HepG2 (cell line): ENCODE measurements around the gene TIAM2. TPM values are rescaled to one million over a fixed set of nuclear protein-coding genes. Genes with fewer than 3 reads are reported as not detected.
A peak's percentile ranks its signal among the peaks of the same experiment; 100 is the strongest.

Experiments used
- ATF1 ChIP-seq: IDR thresholded peaks from 2 replicates; pipeline ENCODE4 v1.6.1; 2016; ENCODE audit warnings: mild to moderate bottlenecking, control low read depth
- ATF7-NPFF ChIP-seq: sonication (generic); formaldehyde crosslinking; IDR thresholded peaks from 2 replicates; pipeline ENCODE4 v1.8.1; 2023; ENCODE audit warnings: mild to moderate bottlenecking, low read depth, missing genetic modification reagents, moderate library complexity
- EZH2 ChIP-seq: conservative IDR thresholded peaks from 2 replicates; pipeline ENCODE4 v1.6.1; 2012; ENCODE audit warnings: mild to moderate bottlenecking, low read depth, low read length, moderate library complexity
- KDM1A ChIP-seq: IDR thresholded peaks from 2 replicates; pipeline ENCODE4 v1.6.1; 2016; ENCODE audit warnings: missing compliant biosample characterization
- NCOR1 ChIP-seq: fragments of 200-600 bp; sonication (generic); IDR thresholded peaks from 2 replicates; pipeline ENCODE4 v1.7.0; 2017; ENCODE audit warnings: antibody characterized with exemption, low read length, borderline replicate concordance
- PLRG1 ChIP-seq: fragments of 450-650 bp; conservative IDR thresholded peaks from 2 replicates; pipeline ENCODE4 v1.6.1; 2016
- POGZ ChIP-seq: sonication (generic); formaldehyde crosslinking; IDR thresholded peaks from 2 replicates; pipeline ENCODE4 v1.4.0; 2020; ENCODE audit warnings: mild to moderate bottlenecking, missing genetic modification reagents
- RFXANK ChIP-seq: IDR thresholded peaks from 2 replicates; pipeline ENCODE4 v1.6.1; 2016
- SALL1 ChIP-seq: sonication (generic); formaldehyde crosslinking; IDR thresholded peaks from 2 replicates; pipeline ENCODE4 v1.8.0; 2022; ENCODE audit warnings: mild to moderate bottlenecking, missing genetic modification reagents
- ZFX ChIP-seq: sonication (generic); formaldehyde crosslinking; IDR thresholded peaks from 2 replicates; pipeline ENCODE4 v1.4.0; 2020; ENCODE audit warnings: mild to moderate bottlenecking, low read depth, missing genetic modification reagents, moderate library complexity
- ZNF329 ChIP-seq: sonication (generic); formaldehyde crosslinking; IDR thresholded peaks from 2 replicates; pipeline ENCODE4 v1.9.0; 2021; ENCODE audit warnings: low read depth, mild to moderate bottlenecking, missing genetic modification reagents
- ZNF337 ChIP-seq: sonication (generic); formaldehyde crosslinking; IDR thresholded peaks from 2 replicates; pipeline ENCODE4 v1.5.1; 2020; ENCODE audit warnings: missing genetic modification reagents, low read depth, mild to moderate bottlenecking, borderline replicate concordance
- ZNF501 ChIP-seq: sonication (generic); formaldehyde crosslinking; IDR thresholded peaks from 2 replicates; pipeline ENCODE4 v1.5.1; 2020; ENCODE audit warnings: mild to moderate bottlenecking, moderate library complexity, missing genetic modification reagents
- ZNF768 ChIP-seq: sonication (generic); formaldehyde crosslinking; IDR thresholded peaks from 2 replicates; pipeline ENCODE4 v1.4.0; 2020; ENCODE audit warnings: missing genetic modification reagents
- ZNF792 ChIP-seq: IDR thresholded peaks from 2 replicates; pipeline ENCODE4 v1.6.1; 2016
- polyA plus RNA-seq, 8 experiments: library from polyadenylated mRNA; depleted of rRNA in 3 of 8; stranded (reverse) in 7 of 8; unstranded in 1 of 8; fragments of >200 nt; fragmentation: Illumina TruSeq in 4 of 8; extraction: Trizol in 4 of 8; gene quantifications; 2 replicates each; pipeline versions ENCODE4 v1.2.1 to v1.2.3, GENCODE V29; 2011 to 2016; ENCODE audit warnings: low read depth in 4 of 8, missing spikeins in 1 of 8, mixed read lengths in 1 of 8; ENCODE audit not compliant: insufficient read depth in 1 of 8
- total RNA-seq, 5 experiments: library from RNA; depleted of rRNA; stranded (reverse); fragments of >200 nt; fragmentation: Illumina TruSeq; extraction: Trizol; gene quantifications; 2 replicates each; pipeline ENCODE4 v1.2.3, GENCODE V29; 2016; ENCODE audit warnings: low read depth in 1 of 5
- TF ChIP-seq, protein P1 (sequence below): sonication (generic); formaldehyde crosslinking; IDR thresholded peaks from 2 replicates; pipeline ENCODE4 v1.4.0; 2020; ENCODE audit warnings: mild to moderate bottlenecking, missing genetic modification reagents
- TF ChIP-seq, protein P2 (sequence below): IDR thresholded peaks from 2 replicates; pipeline ENCODE4 v1.6.1; 2016; ENCODE audit warnings: low read depth
- TF ChIP-seq, protein P3 (sequence below): sonication (generic); formaldehyde crosslinking; IDR thresholded peaks from 2 replicates; pipeline ENCODE4 v1.5.1; 2020; ENCODE audit warnings: mild to moderate bottlenecking, missing genetic modification reagents, moderate library complexity
- TF ChIP-seq, protein P4 (sequence below), 2 experiments: IDR thresholded peaks; 2 replicates each; pipeline ENCODE4 v1.6.1; 2011 to 2012; ENCODE audit warnings: low read length in 2 of 2, borderline replicate concordance in 1 of 2, low read depth in 1 of 2, mild to moderate bottlenecking in 1 of 2, moderate library complexity in 1 of 2

Gene TIAM2
- total and polyA plus RNA-seq, 2 of the 13 experiments (the other 11 are each of a cell fraction or from before 2014, with no cell fraction given), result 4.1 to 4.5 TPM

DNA sequence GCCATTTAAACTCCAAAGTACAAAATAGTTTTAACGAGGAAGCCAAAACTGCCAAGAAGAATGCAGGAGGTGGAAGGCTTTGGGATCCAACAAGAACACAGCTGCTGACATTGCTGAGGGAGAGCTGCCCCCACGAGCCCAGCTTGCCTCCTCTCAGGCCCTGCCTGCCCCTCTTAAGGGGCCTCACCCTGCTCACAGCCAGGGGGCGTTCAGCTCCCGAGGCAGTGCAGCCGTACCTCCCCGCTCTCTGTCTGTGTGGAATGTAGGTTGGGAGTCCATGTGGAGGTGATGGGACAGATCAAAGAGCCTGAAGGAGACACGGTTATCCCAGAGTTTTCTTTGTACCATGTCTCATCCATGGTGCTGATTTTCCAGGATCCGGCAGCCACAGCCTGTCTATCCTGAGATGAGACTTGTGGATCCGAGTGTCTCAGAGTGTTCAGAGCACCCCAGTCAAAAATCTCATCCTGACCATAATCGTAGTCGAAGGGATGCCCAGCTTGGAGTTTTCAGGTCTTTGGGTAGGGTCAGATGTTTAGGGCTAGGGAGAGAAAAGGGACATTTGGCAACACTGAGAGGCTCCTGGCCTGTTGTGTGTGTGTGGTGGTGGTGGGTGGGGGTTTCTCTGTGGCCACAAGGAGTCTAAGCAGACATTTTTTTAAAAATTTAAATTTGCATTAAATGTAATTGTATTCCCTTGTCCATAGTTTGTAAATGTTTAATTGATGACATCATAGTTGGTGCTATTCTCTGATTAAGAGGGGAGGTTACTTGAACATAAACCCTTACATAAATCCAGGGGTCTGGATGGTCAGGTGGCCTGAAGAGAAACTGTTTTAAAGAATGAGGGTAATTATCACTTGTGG, 157.3 kb downstream of the TIAM2 start (continued):
- TF ChIP-seq EZH2 (no peak), KDM1A (CRISPR knock-in tag) (no peak), ZNF768 (CRISPR knock-in tag) (peak; percentile 47; the same call in 1 of the 2 replicates), ZNF337 (no peak), ZNF792 (no peak), ZNF329 (CRISPR knock-in tag) (no peak), ZFX (peak; percentile 35), NCOR1 (no peak), PLRG1 (no peak), ATF1 (CRISPR knock-in tag) (no peak), SALL1 (peak; percentile 53; the same call in 1 of the 2 replicates), ATF7-NPFF (CRISPR knock-in tag) (no peak), RFXANK (CRISPR knock-in tag) (no peak), ZNF501 (CRISPR knock-in tag) (no peak), POGZ (CRISPR knock-in tag) (peak; percentile 29; the same call in 1 of the 2 replicates)
- TF ChIP-seq, protein P1, sequence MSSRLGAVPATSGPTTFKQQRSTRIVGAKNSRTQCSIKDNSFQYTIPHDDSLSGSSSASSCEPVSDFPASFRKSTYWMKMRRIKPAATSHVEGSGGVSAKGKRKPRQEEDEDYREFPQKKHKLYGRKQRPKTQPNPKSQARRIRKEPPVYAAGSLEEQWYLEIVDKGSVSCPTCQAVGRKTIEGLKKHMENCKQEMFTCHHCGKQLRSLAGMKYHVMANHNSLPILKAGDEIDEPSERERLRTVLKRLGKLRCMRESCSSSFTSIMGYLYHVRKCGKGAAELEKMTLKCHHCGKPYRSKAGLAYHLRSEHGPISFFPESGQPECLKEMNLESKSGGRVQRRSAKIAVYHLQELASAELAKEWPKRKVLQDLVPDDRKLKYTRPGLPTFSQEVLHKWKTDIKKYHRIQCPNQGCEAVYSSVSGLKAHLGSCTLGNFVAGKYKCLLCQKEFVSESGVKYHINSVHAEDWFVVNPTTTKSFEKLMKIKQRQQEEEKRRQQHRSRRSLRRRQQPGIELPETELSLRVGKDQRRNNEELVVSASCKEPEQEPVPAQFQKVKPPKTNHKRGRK (CRISPR knock-in tag), result no peak
- TF ChIP-seq, protein P2, sequence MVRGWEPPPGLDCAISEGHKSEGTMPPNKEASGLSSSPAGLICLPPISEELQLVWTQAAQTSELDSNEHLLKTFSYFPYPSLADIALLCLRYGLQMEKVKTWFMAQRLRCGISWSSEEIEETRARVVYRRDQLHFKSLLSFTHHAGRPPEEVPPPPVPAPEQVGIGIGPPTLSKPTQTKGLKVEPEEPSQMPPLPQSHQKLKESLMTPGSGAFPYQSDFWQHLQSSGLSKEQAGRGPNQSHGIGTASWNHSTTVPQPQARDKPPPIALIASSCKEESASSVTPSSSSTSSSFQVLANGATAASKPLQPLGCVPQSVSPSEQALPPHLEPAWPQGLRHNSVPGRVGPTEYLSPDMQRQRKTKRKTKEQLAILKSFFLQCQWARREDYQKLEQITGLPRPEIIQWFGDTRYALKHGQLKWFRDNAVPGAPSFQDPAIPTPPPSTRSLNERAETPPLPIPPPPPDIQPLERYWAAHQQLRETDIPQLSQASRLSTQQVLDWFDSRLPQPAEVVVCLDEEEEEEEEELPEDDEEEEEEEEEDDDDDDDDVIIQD (CRISPR knock-in tag), result 0 out of 2 replicates have a peak, but pooled peaks have one; percentile 22
- TF ChIP-seq, protein P3, sequence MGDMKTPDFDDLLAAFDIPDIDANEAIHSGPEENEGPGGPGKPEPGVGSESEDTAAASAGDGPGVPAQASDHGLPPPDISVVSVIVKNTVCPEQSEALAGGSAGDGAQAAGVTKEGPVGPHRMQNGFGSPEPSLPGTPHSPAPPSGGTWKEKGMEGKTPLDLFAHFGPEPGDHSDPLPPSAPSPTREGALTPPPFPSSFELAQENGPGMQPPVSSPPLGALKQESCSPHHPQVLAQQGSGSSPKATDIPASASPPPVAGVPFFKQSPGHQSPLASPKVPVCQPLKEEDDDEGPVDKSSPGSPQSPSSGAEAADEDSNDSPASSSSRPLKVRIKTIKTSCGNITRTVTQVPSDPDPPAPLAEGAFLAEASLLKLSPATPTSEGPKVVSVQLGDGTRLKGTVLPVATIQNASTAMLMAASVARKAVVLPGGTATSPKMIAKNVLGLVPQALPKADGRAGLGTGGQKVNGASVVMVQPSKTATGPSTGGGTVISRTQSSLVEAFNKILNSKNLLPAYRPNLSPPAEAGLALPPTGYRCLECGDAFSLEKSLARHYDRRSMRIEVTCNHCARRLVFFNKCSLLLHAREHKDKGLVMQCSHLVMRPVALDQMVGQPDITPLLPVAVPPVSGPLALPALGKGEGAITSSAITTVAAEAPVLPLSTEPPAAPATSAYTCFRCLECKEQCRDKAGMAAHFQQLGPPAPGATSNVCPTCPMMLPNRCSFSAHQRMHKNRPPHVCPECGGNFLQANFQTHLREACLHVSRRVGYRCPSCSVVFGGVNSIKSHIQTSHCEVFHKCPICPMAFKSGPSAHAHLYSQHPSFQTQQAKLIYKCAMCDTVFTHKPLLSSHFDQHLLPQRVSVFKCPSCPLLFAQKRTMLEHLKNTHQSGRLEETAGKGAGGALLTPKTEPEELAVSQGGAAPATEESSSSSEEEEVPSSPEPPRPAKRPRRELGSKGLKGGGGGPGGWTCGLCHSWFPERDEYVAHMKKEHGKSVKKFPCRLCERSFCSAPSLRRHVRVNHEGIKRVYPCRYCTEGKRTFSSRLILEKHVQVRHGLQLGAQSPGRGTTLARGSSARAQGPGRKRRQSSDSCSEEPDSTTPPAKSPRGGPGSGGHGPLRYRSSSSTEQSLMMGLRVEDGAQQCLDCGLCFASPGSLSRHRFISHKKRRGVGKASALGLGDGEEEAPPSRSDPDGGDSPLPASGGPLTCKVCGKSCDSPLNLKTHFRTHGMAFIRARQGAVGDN, result peak; percentile 46
- TF ChIP-seq, protein P4, sequence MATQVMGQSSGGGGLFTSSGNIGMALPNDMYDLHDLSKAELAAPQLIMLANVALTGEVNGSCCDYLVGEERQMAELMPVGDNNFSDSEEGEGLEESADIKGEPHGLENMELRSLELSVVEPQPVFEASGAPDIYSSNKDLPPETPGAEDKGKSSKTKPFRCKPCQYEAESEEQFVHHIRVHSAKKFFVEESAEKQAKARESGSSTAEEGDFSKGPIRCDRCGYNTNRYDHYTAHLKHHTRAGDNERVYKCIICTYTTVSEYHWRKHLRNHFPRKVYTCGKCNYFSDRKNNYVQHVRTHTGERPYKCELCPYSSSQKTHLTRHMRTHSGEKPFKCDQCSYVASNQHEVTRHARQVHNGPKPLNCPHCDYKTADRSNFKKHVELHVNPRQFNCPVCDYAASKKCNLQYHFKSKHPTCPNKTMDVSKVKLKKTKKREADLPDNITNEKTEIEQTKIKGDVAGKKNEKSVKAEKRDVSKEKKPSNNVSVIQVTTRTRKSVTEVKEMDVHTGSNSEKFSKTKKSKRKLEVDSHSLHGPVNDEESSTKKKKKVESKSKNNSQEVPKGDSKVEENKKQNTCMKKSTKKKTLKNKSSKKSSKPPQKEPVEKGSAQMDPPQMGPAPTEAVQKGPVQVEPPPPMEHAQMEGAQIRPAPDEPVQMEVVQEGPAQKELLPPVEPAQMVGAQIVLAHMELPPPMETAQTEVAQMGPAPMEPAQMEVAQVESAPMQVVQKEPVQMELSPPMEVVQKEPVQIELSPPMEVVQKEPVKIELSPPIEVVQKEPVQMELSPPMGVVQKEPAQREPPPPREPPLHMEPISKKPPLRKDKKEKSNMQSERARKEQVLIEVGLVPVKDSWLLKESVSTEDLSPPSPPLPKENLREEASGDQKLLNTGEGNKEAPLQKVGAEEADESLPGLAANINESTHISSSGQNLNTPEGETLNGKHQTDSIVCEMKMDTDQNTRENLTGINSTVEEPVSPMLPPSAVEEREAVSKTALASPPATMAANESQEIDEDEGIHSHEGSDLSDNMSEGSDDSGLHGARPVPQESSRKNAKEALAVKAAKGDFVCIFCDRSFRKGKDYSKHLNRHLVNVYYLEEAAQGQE (IDR thresholded peaks at IDR 0.05; ENCODE audit: borderline replicate concordance in 1 of 2, low read depth in 1 of 2, low read length in 2 of 2), result no peak
